ENCODE measurements around the gene ZNF593.

DNA sequence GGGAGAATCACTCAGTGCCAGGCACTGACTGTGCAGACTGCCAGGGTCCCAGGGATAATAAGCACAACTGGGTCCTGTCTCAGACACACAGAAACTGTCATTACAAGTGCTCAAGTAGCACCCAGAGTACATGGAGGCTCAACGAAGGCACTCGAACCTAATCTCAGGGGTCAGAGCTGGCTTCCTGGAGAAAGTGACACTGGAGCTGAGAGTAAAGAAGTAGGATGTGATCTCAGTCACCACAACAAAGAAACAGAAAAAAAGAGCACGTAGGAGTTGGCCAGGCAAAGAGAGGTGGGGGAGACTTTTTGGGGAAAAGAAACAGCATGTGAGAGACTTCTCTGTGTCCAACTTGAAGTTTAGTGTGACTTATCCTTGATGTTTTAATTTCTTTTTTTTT lies 22.0 kb downstream of the ZNF593 start:
- TF ChIP-seq BHLHE40 (IDR thresholded peaks at IDR 0.05; ENCODE audit: borderline replicate concordance) = no peak
- TF ChIP-seq FOXM1 (IDR thresholded peaks at IDR 0.05; ENCODE audit: borderline replicate concordance) = no peak
- TF ChIP-seq, protein P1, sequence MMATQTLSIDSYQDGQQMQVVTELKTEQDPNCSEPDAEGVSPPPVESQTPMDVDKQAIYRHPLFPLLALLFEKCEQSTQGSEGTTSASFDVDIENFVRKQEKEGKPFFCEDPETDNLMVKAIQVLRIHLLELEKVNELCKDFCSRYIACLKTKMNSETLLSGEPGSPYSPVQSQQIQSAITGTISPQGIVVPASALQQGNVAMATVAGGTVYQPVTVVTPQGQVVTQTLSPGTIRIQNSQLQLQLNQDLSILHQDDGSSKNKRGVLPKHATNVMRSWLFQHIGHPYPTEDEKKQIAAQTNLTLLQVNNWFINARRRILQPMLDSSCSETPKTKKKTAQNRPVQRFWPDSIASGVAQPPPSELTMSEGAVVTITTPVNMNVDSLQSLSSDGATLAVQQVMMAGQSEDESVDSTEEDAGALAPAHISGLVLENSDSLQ (IDR thresholded peaks at IDR 0.05) = no peak
- TF ChIP-seq FOXA1 (IDR thresholded peaks at IDR 0.05) = no peak
- no peak for TF ChIP-seq SP1 (IDR thresholded peaks at IDR 0.05)
- no peak for TF ChIP-seq FOXK2 (IDR thresholded peaks at IDR 0.05)

Data from HEK293T (cell line).